GM18502 (cell line): ENCODE results near the gene DPT.

Experiments used
- ATAC-seq: cut with Tn5 transposase; IDR thresholded peaks from one replicate; pipeline ENCODE4 v1.9.1; 2021; ENCODE audit warnings: mild to moderate bottlenecking; ENCODE audit not compliant: unreplicated experiment, poor library complexity

The DPT gene

DNA sequence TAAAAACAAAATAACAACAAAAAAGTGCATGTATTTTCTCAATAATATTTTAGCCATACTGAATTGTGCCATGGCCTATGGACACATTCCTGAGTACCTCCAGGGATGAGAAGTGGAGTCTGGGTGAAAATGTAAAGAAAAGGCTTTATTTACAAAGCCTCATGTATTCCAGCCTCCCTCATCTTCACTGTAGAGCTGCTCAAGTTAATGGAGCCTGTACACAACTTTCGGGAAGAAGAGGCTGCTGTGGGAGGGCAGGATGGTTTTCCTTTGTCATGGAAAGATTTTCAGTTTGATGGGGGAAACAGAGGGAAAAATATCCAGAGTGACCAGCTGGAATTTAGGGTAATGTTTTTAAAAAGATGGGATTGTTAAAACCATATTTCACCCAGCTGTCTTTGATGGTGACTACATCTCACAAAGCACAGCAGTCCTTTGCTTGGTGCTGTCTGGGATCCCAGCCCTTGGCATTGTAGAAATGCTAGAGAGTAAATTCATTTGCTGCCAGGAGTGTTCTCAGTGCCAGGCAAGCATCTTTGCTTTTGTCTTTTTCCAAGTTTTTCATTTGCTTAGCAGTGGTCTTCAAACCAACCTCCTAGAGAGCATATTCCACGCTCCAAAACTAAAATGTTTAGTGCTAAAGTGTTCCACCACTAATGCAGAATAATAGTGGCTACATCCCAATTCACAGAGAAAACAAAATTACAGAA lies 54.9 kb downstream of the DPT start:
- no peak for ATAC-seq

DNA sequence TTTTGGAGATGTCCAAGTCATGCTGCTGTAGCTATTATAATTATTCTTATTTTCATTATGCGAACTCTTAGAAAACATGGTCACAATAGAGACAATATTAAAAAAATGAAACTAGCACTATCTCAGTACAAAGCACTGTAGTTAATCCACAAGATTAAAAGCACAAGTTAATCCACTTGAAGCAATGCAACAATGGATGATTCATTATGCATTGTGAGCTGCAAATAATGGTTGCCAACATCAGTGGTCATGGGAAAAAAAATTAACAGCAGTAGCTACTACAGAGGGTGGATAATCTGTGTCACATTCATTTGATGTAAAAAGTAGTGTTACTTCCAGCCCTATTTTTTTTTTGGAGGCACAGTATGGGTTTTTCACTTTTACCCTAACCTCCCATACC lies 56.7 kb downstream of the DPT start:
- no peak for ATAC-seq

DNA sequence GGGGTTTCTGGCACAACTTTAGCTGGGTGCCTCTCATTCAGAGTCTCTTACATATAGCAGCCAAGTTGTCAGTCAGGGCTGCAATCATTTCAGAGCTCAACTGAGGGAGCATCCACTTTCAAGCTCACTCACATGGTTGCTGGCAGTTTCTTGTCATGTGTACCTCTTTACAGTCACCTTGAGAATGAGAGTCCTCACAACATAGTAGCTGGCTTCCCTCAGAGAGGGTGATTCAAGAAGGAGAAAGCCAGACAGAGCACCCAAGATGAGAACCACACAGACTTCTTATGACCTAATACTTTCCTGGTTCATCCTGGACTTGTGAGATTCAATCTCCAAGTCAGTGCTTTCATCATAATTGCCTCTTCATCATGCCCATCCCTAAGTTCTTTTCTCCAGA lies 57.2 kb downstream of the DPT start:
- no peak for ATAC-seq

DNA sequence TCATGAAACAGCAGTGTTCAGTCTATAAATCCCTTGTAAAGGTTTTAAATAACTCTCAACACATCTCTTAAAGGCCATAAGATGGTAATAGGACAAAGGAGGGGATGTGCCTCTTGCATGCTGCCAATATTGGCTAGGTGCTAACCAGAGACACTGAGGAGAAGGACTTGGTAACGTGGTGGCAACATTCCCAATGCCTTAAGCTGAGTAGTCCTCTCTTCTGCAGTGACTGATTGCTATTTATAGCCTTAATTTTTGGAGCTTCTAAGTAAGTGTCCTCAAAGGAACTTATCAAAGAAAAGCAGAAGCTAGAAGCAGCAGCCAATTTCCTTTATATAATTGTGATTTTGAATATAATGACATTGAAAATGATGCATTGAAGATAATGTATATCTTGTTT lies 63.0 kb downstream of the DPT start:
- ATAC-seq = no peak

DNA sequence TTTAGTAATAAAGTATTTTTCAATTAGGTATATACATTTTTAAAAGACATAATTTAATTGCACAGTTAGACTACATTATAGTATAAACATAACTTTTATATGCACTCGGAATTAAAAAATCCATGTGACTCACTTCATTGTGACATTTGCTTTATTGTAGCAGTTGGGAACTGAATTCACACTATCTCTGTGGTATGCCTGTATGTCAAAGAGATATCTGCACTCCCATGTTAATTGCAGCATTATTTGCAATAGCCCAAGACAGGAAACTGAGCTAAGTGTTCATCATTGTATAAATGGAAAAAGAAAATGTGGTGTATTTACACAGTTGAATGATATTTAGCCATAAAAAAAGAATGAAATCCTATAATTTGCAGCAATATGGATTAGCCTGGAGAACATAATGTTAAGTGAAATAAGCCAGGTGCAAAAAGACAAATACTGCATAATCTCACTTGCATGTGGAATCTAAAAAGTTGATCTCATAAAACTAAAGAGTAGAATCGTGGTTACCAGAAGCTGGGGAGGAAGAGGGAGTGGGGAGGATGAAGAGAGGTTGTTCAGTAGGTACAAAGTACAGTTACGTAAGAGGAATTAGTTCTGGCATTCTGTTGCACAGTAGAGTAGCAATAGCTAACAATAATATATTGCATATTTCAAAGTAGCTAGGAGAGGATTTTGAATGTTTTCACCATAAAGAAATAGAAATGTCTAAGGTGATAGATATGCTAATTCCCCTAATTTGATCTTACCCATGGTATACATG lies 64.8 kb downstream of the DPT start:
- ATAC-seq = no peak

DNA sequence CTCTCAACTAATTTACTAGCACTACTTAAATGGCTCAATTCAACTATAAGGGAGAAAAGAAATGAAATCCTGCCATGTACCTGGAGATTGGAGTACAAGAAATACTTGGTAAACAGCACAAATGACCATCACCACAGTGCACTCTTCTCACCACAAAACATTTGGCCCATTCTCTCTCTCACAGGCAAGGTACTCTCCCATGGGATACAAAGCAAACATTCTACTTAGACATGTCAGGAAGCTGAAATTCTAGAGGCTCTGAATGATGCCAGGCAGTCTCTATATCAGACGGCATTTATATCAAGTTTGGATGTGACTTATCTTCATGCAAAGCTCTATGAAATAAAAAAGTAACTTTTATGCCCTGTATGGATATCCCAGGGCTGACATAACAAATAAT lies 72.5 kb downstream of the DPT start:
- no peak for ATAC-seq

DNA sequence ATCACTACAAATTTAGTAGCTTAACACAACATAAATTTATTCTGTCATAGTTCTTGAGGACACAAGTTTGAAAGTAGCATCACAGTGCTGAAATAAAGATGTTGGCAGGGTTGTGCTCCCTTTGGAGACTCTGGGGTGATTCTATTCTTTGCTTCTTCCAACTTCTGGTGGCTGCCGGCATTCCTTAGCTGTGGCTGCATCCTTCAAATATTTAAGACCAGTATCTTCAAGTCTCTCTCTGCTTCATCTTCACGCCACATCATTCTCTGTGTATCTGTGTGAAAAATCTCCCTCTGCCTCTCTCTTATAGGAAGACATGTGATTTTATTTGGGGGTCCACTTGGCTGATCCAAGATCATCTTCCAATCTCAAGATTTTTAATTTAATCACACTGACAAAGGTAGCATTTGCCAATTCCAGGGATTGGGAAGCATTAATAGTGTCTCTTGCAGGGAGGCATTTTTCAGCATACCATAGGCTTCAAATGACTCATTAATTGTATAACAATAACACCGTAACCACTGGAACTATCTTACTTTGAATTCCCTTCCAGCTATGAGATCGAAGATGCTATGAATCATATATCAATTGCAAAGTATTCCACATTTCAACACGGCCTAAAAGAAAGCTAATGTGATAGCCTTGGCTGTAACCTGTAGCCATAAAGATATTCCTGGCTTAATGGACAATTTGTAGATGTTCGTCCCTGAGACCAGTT lies 74.6 kb downstream of the DPT start:
- ATAC-seq = no peak

DNA sequence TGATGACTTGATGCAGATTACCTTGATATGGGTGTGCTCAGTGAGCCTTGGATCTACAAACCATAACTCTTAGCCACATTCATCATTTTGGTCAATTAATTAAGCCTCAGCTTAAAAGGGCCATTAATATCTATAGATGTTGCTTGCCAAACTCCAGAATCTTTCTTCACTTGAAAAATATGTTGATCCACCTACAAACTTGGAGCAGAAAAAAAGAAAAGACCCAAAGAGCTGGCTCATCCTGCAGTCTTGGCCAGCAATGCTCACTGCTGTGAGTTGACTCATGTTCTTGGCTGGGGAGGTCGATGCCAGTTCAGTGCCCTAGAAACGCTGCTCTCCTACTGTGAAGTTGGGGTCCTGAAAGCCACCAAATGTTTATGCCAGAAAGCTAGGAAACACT lies 75.4 kb downstream of the DPT start:
- ATAC-seq = no peak

DNA sequence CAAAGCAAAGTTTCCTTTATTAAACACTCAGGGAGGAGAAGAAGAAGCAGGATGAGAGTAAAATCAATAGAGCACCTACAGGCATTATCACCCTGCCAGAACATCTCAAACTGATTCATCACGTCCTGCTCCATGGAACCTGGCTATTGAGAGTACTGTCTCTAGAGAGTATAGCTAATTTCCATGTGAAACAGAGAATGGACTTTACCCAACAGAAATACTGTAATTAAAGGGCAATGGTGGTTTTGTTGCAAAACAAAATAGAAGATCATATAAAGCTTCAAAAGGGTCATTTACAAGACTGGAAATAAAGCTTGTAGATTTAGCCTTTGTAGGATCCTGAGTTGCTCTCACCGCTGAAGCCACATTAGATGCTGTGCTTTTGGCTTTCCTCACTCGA lies 83.3 kb downstream of the DPT start:
- no peak for ATAC-seq
